ENCODE results near the gene ARHGAP4.

ARHGAP4 gene

GRCh38 chrX:153877571-153878261, 48.3 kb downstream of the ARHGAP4 start:
- DNase-seq: no peak

- no peak for DNase-seq
Observed at GRCh38 chrX:153876112-153876491, 50.0 kb downstream of the ARHGAP4 start.

- peak; percentile 48 for DNase-seq
Observed at GRCh38 chrX:153875391-153876111, 50.5 kb downstream of the ARHGAP4 start.

- no peak for DNase-seq
Observed at GRCh38 chrX:153874366-153875125, 51.5 kb downstream of the ARHGAP4 start.

DNA sequence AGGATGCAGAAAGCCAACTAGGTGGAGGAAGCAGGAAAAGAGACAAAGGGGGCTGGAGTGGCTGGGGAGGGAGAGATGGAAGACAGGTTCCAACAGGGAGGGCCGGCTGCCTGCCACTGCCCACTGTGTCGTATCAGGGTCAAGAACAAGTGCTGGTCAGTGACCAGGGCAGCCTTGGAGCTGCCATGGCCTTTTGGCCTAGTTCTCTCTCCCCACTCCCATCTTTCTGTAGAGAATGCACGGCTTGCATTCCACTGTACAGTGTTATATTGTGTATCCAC, 52.0 kb downstream of the ARHGAP4 start:
- no peak for DNase-seq

GRCh38 chrX:153873282-153874084, 52.6 kb downstream of the ARHGAP4 start:
- no peak for DNase-seq

DNA sequence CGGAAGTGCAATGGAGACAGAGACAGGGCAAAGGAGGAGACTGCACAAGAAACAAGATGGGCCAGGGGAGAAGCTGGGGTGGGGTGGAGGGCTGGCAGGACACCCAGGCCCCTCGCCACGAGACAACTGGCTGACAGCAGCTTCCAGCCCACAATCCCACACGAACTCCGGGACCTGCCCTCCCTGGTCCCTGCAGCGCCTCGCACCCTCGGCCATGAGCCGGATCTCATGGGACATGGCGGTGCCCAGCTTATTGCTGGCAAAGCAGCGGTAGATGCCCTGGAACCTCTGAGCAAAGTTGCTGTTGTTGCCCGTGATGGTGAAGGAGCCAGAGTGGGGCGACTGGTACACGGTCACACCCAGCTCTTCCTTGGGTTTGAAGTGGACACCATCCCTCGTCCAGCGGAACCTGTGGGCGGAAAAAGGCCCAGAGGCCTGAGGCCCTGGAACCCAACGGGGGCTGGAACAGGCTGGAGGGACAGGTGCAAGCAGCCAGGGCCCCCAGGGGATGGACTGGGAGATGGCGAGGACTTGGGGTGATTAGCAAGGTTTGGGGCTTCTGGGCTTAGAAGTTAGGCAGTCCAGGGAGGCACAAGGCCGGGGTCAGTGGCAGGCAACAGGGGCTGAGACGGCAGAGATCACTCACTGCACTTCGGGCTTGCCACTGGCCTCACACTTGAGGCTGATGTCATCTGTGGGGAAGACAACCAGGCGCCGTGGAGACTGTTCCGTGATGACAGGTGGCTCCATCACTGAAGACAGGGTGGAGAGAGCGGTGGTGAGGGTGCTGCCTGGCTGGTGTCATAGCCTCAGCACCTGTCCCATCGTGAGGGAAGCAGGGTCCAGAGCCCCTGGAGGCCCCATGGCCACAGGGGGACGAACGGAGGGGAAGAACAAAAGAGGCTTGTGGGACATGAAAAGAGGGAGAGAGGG, 53.9 kb downstream of the ARHGAP4 start:
- DNase-seq: no peak

DNA sequence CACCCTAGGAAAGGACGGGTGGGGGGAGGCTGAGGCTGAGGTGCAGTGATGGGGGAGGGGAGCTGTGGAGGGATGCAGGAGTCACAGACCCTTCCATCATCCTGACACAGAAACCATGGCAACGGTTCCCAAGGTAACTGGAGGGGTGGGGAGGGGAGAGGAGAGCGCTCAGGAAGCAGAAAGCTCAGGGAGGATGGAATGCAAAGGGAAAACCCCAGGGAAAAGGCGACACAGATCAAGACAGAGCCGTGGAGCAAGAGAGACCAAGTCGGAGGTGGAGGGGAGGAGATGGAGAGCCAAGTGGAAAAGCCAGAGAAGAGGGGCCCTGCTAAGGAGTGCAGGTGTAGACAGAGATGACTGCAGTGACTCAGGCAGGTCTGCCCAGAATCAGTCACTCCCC, 54.6 kb downstream of the ARHGAP4 start:
- DNase-seq: no peak

DNA sequence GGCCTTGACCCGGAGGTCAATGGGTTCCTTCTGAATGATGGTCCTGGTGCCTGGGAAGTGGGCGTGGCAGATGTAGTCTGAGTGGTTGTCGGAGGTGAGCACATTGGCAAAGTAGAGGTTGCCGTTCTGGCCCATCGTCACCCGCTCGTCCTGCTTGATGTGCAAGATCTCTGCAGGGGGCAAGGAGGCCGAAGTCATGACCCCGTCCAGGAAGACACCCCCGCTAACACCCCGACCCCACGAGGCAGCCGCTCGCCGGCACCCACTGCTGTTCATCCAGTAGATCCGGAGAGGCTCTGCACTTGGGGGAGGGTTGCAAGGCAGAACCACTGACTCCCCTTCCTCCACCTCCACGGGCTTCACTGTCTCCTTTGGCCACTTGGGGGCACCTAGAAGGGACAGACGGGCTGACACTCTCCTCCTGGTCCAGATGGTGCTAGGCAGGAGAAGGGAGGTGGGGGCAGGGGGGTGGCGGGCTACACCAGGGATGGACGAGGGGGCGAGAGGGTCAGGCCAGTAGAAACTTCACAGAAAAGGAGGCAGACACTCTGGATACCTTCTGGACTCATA, 55.2 kb downstream of the ARHGAP4 start:
- no peak for DNase-seq

GRCh38 chrX:153870288-153870690, 55.8 kb downstream of the ARHGAP4 start:
- DNase-seq: no peak

- DNase-seq: no peak
Observed at GRCh38 chrX:153869473-153870287, 56.4 kb downstream of the ARHGAP4 start.

DNA sequence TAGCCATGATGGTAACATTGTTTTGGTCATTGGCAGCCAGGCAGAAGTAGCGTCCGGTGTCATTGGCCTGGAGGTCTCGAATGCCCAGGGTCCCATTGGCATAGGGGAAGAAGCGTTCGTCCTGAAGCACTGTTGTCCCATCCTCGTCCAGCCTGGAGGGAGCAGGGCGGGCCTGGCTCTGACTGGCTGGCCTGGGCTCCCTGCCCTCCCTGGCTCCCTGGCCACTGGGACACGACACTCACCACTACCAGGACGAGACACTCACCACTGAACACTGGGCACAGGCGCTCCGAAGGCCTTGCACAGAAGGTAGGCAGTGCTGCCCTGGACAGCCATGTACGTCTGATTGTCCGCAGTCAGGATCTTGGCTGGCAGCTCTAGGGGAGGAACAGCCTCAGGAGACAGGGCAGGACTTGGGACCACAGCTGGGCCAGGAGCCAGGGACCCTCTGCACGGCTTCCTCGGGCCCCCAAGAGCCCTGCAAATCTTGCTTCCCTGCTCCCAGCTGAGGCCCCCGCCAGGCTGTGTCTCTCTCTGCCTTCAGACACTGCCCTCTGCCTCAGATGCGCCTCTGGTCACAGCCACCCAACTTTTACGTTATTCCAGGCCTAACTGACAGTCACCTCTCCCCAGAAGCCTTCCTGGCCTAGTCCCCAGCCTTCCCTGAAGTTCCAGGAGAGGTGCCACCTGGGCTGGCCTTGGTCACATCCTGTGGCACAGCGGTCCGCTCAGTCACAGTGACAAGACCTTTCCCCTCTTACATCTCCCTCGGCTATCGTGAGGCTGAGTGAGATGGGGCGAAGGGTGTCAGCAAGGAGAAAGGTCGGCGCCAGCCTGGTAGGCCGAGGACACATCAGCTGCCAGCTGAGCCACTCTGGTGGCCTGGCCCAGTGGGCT, 57.2 kb downstream of the ARHGAP4 start:
- DNase-seq: no peak

DNA sequence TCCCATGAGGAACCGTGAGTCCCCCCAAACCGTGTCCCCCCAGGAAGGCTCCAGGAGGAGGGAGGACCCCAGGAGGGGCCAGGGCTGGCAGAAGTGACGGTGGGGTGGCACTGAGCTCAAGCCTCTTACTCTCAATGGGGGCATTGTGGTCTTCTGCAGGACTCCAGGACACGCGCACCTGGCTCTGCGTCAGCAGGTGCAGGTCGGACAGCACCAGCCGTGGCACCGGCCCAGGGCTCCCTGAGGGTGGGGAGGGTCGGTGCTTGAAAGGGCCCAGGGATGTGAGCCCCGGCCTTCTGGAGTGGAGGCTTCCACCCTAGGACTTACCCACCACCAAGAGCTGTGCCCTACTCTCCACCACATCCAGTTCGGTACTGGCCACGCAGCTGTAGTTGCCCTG, 58.4 kb downstream of the ARHGAP4 start:
- DNase-seq: no peak

DNA sequence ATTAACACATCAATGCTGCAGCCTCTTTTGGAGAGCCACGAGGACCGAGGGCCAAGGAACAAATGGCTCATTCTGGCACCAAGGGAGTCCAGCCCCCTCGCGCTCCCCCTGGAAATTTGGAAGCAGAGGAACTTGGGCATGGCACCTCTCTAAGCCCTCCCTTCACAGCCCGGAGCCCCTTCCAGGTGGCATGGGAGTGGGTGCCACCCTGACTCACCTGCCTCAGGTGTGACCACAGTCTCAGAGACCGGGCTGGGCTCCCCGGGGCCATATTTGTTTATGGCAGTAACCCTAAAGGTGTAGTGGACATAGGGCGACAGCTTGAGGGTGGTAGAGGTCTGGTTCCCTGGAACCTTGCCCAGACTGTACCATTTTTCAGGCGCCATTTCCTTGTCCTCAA, 58.9 kb downstream of the ARHGAP4 start:
- DNase-seq: no peak

DNA sequence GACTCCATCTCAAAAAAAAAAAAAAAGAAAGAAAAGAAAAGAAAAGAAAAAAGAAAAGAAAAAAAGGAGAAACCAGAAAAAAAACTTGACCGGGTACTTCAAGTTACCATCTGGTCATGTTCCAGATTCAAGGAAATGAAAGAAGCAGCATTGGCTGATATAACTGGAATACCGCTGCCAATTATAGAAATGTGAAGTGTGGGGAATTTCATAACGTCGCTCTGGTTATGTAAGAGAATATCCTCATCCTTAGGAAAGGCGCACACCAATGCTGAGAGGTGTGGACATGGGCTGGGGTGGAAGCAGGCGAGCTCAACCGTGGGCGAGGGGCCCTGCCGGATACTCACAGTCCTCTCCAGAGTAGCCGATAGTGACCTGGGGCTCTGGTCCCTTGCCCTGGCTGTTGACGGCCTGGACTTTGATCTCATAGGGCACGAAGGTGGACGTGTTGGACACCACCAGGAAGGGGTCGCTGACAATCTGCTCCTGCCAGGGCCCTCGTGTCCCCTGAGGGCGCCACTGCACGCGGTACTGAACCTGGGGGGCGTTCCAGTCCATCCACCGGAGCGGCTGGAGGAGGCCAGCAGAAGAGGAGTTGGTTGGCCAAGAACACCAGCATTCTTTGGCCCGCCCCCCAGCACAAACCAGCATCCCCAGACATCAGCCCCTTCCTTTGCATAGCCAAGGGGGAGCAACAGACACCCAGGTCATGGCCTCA, 59.6 kb downstream of the ARHGAP4 start:
- DNase-seq: no peak

DNA sequence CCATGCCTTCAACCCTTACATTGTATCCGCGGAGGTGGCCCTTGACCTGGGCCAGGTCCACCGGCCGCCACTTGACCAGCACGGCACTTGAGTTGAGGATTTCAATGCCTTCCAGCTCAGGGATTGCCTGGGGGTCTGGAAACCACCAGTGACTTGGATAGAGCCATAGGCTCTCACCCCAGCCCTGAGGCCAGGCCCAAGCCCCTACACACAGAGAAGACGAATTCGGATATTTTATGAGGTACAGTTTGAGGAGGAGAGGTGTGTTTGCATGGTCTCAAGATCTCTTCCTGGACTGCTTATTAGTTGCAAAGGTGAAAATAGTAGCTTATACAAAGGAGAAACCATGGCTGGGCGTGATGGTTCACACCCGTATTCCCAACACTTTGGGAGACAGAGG, 60.4 kb downstream of the ARHGAP4 start:
- no peak for DNase-seq

DNA sequence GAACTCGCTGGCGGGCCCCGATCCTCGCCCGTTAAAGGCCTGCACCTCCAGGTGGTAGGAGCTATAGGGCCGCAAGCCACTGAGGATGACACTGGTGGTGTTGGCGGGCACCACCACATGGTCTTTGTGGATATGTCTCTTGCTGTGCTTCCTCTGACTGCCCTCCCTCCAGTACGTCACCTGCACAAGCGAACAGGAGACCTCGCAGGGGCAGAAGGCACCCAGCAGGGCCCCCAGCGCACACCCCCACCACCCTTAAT, 60.8 kb downstream of the ARHGAP4 start:
- no peak for DNase-seq

DNA sequence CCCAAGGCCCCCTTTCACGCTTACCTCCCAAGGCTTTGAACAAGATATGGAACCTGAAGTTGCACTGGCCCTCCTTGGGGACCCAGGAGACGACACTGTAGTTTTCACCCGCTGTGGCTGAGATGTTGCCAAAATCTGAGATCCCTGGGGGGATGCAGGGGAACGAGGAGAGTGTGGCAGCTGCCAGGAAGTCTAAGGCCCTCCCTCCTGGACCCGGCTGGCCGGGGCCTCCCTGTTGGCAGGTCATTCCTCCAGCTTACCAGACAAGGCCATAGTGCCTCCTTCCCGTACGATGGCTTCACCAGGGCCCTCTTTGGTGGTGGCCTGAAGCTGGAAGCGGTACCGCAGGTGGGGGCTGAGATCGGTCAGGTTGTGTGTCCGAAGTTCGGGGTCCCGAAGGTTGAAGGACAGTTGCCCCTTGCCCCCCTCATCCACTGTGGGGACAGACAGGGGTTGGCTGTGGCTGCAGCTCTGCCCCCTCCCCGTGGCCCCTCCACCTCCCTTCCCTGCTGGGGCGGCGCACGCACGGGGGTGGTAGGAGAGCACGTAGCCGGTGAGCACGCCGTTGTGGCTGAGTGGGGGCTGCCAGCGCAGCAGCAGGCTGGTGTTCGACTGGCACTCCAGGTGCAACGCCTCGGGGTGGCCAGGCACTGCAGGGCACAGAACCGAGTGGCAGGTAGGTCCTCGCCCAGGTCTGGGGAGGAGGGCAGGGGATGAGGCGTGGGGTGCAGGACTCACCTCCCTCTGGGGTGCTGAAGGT, 61.3 kb downstream of the ARHGAP4 start:
- DNase-seq: no peak

GRCh38 chrX:153864101-153864500, 62.0 kb downstream of the ARHGAP4 start:
- no peak for DNase-seq

Data from effector CD8-positive, alpha-beta T cell (primary cell).